ENCODE data around the gene TTYH1. TPM values are rescaled to one million over a fixed set of nuclear protein-coding genes. Genes with fewer than 3 reads are reported as not detected.

TTYH1 gene
- total and polyA plus RNA-seq, 9 of the 15 experiments (the other 6 are each of a cell fraction or from before 2014, with no cell fraction given): 0.08 TPM; not detected in 8

DNA sequence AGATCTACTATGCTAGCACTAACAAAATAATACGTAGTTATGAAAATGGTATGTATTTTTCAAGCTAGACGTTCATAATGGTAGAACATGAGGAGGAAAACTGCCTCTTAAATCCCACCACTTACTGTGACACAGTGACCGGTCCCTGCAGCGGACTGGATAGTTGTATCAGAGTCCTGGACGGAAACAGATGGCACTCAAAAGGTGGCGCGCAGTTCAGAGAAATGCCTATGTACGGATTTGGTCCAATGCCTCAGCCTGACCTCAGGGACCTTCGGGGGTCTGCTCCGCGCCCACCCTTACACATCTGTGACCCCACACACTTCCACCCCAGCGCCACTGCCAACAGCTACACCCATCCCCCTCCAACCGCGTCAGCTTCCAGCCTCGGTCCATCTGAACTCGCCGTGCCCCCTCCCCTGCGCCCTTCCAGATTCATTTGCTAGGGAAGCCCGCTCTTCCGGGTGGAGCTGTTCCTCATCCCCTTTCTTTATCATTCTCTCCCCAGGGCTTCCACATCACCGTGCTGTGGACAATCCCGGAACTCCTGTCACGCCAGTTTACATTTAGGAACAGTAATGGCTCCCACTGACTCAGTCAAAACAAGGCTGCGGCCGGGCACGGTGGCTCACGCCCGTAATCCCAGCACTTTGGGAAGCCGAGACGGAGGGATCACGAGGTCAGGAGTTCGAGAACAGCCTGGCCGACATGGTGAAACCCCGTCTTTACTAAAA is 32.9 kb downstream of the TTYH1 start (continued):
- TF ChIP-seq ZBTB7A (IDR thresholded peaks at IDR 0.05; ENCODE audit: borderline replicate concordance, control insufficient read depth, low read depth, low read length) (peak; percentile 77; the same call in 1 of the 2 replicates), DMBX1 (CRISPR knock-in tag; IDR thresholded peaks at IDR 0.05; ENCODE audit: borderline replicate concordance) (no peak), ZNF551 (CRISPR knock-in tag; IDR thresholded peaks at IDR 0.05) (no peak), ZNF282 (CRISPR knock-in tag; IDR thresholded peaks at IDR 0.05) (no peak), E2F3 (CRISPR knock-in tag; IDR thresholded peaks at IDR 0.05) (no peak), BRD9 (IDR thresholded peaks at IDR 0.05; ENCODE audit: low read depth, partially characterized antibody) (no peak), NFE2L1 (tag; IDR thresholded peaks at IDR 0.05; ENCODE audit: borderline replicate concordance, low read depth) (no peak), PTTG1 (tag; IDR thresholded peaks at IDR 0.05; ENCODE audit: low read depth) (no peak), TRIM28 (IDR thresholded peaks at IDR 0.05) (no peak), KDM4B (IDR thresholded peaks at IDR 0.05; ENCODE audit: borderline replicate concordance in 2 of 2, low read depth in 1 of 2) (0 out of 4 replicates have a peak, but pooled peaks of 1 of the 2 experiments have one; percentile 21), ARNT (IDR thresholded peaks at IDR 0.05) (peak in 1 of 2 experiments; percentile 72; a peak in 2 of 4 replicates), NFYB (IDR thresholded peaks at IDR 0.05; ENCODE audit: extremely low read depth, insufficient read length) (no peak)
- TF ChIP-seq, protein P1, sequence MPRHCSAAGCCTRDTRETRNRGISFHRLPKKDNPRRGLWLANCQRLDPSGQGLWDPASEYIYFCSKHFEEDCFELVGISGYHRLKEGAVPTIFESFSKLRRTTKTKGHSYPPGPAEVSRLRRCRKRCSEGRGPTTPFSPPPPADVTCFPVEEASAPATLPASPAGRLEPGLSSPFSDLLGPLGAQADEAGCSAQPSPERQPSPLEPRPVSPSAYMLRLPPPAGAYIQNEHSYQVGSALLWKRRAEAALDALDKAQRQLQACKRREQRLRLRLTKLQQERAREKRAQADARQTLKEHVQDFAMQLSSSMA (CRISPR knock-in tag; IDR thresholded peaks at IDR 0.05): no peak
- TF ChIP-seq, protein P2, sequence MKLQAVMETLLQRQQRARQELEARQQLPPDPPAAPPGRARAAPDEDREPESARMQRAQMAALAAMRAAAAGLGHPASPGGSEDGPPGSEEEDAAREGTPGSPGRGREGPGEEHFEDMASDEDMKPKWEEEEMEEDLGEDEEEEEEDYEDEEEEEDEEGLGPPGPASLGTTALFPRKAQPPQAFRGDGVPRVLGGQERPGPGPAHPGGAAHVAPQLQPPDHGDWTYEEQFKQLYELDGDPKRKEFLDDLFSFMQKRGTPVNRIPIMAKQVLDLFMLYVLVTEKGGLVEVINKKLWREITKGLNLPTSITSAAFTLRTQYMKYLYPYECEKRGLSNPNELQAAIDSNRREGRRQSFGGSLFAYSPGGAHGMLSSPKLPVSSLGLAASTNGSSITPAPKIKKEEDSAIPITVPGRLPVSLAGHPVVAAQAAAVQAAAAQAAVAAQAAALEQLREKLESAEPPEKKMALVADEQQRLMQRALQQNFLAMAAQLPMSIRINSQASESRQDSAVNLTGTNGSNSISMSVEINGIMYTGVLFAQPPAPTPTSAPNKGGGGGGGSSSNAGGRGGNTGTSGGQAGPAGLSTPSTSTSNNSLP (IDR thresholded peaks at IDR 0.05; ENCODE audit: borderline replicate concordance, low read depth, low read length): no peak
- TF ChIP-seq, protein P3, sequence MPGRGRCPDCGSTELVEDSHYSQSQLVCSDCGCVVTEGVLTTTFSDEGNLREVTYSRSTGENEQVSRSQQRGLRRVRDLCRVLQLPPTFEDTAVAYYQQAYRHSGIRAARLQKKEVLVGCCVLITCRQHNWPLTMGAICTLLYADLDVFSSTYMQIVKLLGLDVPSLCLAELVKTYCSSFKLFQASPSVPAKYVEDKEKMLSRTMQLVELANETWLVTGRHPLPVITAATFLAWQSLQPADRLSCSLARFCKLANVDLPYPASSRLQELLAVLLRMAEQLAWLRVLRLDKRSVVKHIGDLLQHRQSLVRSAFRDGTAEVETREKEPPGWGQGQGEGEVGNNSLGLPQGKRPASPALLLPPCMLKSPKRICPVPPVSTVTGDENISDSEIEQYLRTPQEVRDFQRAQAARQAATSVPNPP (IDR thresholded peaks at IDR 0.05; ENCODE audit: borderline replicate concordance, insufficient read depth, insufficient read length): no peak
- TF ChIP-seq, protein P4, sequence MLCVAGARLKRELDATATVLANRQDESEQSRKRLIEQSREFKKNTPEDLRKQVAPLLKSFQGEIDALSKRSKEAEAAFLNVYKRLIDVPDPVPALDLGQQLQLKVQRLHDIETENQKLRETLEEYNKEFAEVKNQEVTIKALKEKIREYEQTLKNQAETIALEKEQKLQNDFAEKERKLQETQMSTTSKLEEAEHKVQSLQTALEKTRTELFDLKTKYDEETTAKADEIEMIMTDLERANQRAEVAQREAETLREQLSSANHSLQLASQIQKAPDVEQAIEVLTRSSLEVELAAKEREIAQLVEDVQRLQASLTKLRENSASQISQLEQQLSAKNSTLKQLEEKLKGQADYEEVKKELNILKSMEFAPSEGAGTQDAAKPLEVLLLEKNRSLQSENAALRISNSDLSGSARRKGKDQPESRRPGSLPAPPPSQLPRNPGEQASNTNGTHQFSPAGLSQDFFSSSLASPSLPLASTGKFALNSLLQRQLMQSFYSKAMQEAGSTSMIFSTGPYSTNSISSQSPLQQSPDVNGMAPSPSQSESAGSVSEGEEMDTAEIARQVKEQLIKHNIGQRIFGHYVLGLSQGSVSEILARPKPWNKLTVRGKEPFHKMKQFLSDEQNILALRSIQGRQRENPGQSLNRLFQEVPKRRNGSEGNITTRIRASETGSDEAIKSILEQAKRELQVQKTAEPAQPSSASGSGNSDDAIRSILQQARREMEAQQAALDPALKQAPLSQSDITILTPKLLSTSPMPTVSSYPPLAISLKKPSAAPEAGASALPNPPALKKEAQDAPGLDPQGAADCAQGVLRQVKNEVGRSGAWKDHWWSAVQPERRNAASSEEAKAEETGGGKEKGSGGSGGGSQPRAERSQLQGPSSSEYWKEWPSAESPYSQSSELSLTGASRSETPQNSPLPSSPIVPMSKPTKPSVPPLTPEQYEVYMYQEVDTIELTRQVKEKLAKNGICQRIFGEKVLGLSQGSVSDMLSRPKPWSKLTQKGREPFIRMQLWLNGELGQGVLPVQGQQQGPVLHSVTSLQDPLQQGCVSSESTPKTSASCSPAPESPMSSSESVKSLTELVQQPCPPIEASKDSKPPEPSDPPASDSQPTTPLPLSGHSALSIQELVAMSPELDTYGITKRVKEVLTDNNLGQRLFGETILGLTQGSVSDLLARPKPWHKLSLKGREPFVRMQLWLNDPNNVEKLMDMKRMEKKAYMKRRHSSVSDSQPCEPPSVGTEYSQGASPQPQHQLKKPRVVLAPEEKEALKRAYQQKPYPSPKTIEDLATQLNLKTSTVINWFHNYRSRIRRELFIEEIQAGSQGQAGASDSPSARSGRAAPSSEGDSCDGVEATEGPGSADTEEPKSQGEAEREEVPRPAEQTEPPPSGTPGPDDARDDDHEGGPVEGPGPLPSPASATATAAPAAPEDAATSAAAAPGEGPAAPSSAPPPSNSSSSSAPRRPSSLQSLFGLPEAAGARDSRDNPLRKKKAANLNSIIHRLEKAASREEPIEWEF (CRISPR knock-in tag; IDR thresholded peaks at IDR 0.05): no peak
- TF ChIP-seq, protein P5, sequence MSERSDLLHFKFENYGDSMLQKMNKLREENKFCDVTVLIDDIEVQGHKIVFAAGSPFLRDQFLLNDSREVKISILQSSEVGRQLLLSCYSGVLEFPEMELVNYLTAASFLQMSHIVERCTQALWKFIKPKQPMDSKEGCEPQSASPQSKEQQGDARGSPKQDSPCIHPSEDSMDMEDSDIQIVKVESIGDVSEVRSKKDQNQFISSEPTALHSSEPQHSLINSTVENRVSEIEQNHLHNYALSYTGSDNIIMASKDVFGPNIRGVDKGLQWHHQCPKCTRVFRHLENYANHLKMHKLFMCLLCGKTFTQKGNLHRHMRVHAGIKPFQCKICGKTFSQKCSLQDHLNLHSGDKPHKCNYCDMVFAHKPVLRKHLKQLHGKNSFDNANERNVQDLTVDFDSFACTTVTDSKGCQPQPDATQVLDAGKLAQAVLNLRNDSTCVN (CRISPR knock-in tag; IDR thresholded peaks at IDR 0.05): no peak

All from K562 (cell line).